ENCODE data around the gene EIF2B1. TPM values are rescaled to one million over a fixed set of nuclear protein-coding genes. Genes with fewer than 3 reads are reported as not detected.

The EIF2B1 gene
- polyA plus RNA-seq, 1 of the 3 experiments (the other 2 are of a cell fraction), result 90.5 TPM

- peak; percentile 53 for TF ChIP-seq TAF1 (IDR thresholded peaks at IDR 0.05; ENCODE audit: borderline replicate concordance, low read depth, low read length)
- TF ChIP-seq GABPA (IDR thresholded peaks at IDR 0.05; ENCODE audit: low read depth), result no peak
- no peak for TF ChIP-seq EZH2phosphoT487 (IDR thresholded peaks at IDR 0.05; ENCODE audit: borderline replicate concordance, low read depth)
- peak; percentile 77 for TF ChIP-seq RFX5 (IDR thresholded peaks at IDR 0.05; ENCODE audit: low read length)
- no peak for TF ChIP-seq MEF2A (IDR thresholded peaks at IDR 0.05; ENCODE audit: borderline replicate concordance, low read depth)
- no peak for TF ChIP-seq RXRA (IDR thresholded peaks at IDR 0.05; ENCODE audit: borderline replicate concordance, low read depth)
- TF ChIP-seq MAX (IDR thresholded peaks at IDR 0.05; ENCODE audit: low read depth), result peak; percentile 43; the same call in 1 of the 2 replicates
- no peak for TF ChIP-seq IRF3 (IDR thresholded peaks at IDR 0.05; ENCODE audit: low read depth, low read length)
- no peak for TF ChIP-seq NRF1 (IDR thresholded peaks at IDR 0.05; ENCODE audit: low read depth, low read length)
These were observed 37.6 kb upstream of the EIF2B1 start, which contains the start of gene TCTN2 (continued) for GRCh38 chr12:123670882-123671728.

GRCh38 chr12:123667771-123668170, 34.3 kb upstream of the EIF2B1 start:
- H3F3A ChIP-seq (replicated peaks; ENCODE audit: insufficient read depth), result peaks cover 10% of the 10 kb centered on the region
- no peaks in the 10 kb centered on the region for H3K9me3 ChIP-seq
- H3K79me2 ChIP-seq (ENCODE audit: insufficient read depth), result no peaks in the 10 kb centered on the region
- no peak overlapping the region for H3K4me2 ChIP-seq
- no peaks in the 10 kb centered on the region for H3K9me2 ChIP-seq
- WGBS (ENCODE audit: low lambda C conversion rate), result 83% methylated on average over 8 of the region's 8 CpGs
- no peak overlapping the region for H3K9ac ChIP-seq
- no peak overlapping the region for H3K4me3 ChIP-seq (ENCODE audit: low read depth in 2 of 2, low read length in 1 of 2)
- H2AFZ ChIP-seq (ENCODE audit: low read depth), result no peak overlapping the region
- H3K4me1 ChIP-seq (ENCODE audit: control insufficient read depth in 1 of 2, insufficient read depth in 2 of 2, low read depth in 1 of 2, low read length in 1 of 2), result peaks cover 7 to 8% of the 10 kb centered on the region in 2 experiments; a peak in 3 of 4 replicates
- H4K20me1 ChIP-seq (ENCODE audit: insufficient read depth), result no peaks in the 10 kb centered on the region
- no peak for TF ChIP-seq POLR2AphosphoS5 (IDR thresholded peaks at IDR 0.05; ENCODE audit: low read depth, low read length)
- TF ChIP-seq JUND (IDR thresholded peaks at IDR 0.05), result no peak
- TF ChIP-seq ZBTB33 (IDR thresholded peaks at IDR 0.05; ENCODE audit: borderline replicate concordance, low read depth), result no peak
- no peak for TF ChIP-seq YY1 (IDR thresholded peaks at IDR 0.05; ENCODE audit: low read depth)
- TF ChIP-seq PBX3 (IDR thresholded peaks at IDR 0.05), result no peak
- TF ChIP-seq RCOR1 (IDR thresholded peaks at IDR 0.05; ENCODE audit: low read length), result no peak
- TF ChIP-seq SIN3A (IDR thresholded peaks at IDR 0.05; ENCODE audit: borderline replicate concordance, low read depth, low read length), result no peak
- TF ChIP-seq RFX5 (IDR thresholded peaks at IDR 0.05; ENCODE audit: low read length), result no peak
- TF ChIP-seq FOXM1 (IDR thresholded peaks at IDR 0.05; ENCODE audit: low read depth), result no peak
- TF ChIP-seq NRF1 (IDR thresholded peaks at IDR 0.05; ENCODE audit: low read depth, low read length), result no peak
- no peak for TF ChIP-seq TAF1 (IDR thresholded peaks at IDR 0.05; ENCODE audit: borderline replicate concordance, low read depth, low read length)
- TF ChIP-seq USF2 (IDR thresholded peaks at IDR 0.05; ENCODE audit: borderline replicate concordance, low read depth, low read length), result no peak
- no peak for TF ChIP-seq SMC3 (IDR thresholded peaks at IDR 0.05; ENCODE audit: low read depth, low read length)
- TF ChIP-seq NFIC (IDR thresholded peaks at IDR 0.05; ENCODE audit: borderline replicate concordance), result no peak
- TF ChIP-seq EP300 (IDR thresholded peaks at IDR 0.05; ENCODE audit: borderline replicate concordance in 1 of 2, low read depth in 1 of 2, low read length in 1 of 2), result no peak
- TF ChIP-seq EZH2phosphoT487 (IDR thresholded peaks at IDR 0.05; ENCODE audit: borderline replicate concordance, low read depth), result no peak
- TF ChIP-seq CHD2 (IDR thresholded peaks at IDR 0.05; ENCODE audit: low read length, partially characterized antibody), result no peak
- no peak for TF ChIP-seq IRF3 (IDR thresholded peaks at IDR 0.05; ENCODE audit: low read depth, low read length)
- no peak for TF ChIP-seq FOSL2 (IDR thresholded peaks at IDR 0.05; ENCODE audit: borderline replicate concordance, low read depth)
- no peak overlapping the region for H3K27ac ChIP-seq (ENCODE audit: low read depth in 2 of 2, low read length in 1 of 2)
- peaks cover 3 to 17% of the 10 kb centered on the region in 2 experiments for H3K36me3 ChIP-seq (replicated peaks in 1 of 2; ENCODE audit: control insufficient read depth in 1 of 2, insufficient read depth in 2 of 2, low read length in 1 of 2)
- ChIA-PET CTCF (interaction anchor here (0.9 kb wide), 1 partner anchor 18 kb away, joined by 3 read pairs; no protein-coding TSS in a partner anchor), POLR2A (no interaction called here)
- DNase-seq, result no peak
- no peaks in the 10 kb centered on the region for H3K27me3 ChIP-seq (ENCODE audit: insufficient read depth)
